ENCODE measurements around the gene SAP30L. TPM values are rescaled to one million over a fixed set of nuclear protein-coding genes. Genes with fewer than 3 reads are reported as not detected.

The SAP30L gene
- total RNA-seq, 1 donor from 2014 or later = 25.8 TPM

- no peak for DNase-seq
Measured at GRCh38 chr5:154509784-154510555, 64.2 kb downstream of the SAP30L start.

Other genes with a start within 250 kb of the SAP30L start
- not detected for gene HAND1, start 32.2 kb downstream of the SAP30L start, total RNA-seq